Endothelial cell of umbilical vein (primary cell): Measurements from ENCODE around the gene RTP3. TPM values are rescaled to one million over a fixed set of nuclear protein-coding genes. Genes with fewer than 3 reads are reported as not detected.

Experiments
- BruUV-seq: library from RNA; stranded (reverse); fragments of 400-500 nt; replicated peaks from 2 replicates; lab custom pipeline; 2021; lab: Mats Ljungman, UMichigan
- CTCF ChIA-PET: fragments of 300-600, 350-600 bp; sonication (Branson Sonifier 250); formaldehyde crosslinking; loops from one replicate; lab custom pipeline; 2021; ENCODE audit warnings: antibody characterized with exemption, inconsistent platforms; lab: Charles Lee
- POLR2A ChIA-PET: fragments of 300-600, 350-600 bp; sonication (Branson Sonifier 250); formaldehyde crosslinking; loops from one replicate; lab custom pipeline; 2021; ENCODE audit warnings: antibody characterized with exemption, inconsistent platforms; lab: Charles Lee
- DNase-seq: peaks from one replicate; pipeline ENCODE4 v3.0.0-alpha.2; 2011; ENCODE audit warnings: low read depth, low spot score
- FAIRE-seq: peaks from 2 replicates; lab custom pipeline; 2011; peaks lifted over from hg19 to GRCh38; lab: Jason Lieb, UNC
- H2AFZ ChIP-seq: 2 replicates; pipeline ENCODE4 v1.6.0; 2012; ENCODE audit warnings: low read depth, low read length, control low read depth, inconsistent platforms
- H3K27ac ChIP-seq: 2 replicates; pipeline ENCODE4 v1.5.1; 2011; ENCODE audit warnings: low read depth, mild to moderate bottlenecking, control low read depth, low read length, moderate library complexity; ENCODE audit not compliant: insufficient read depth
- H3K27me3 ChIP-seq, 2 experiments: 2 replicates each; pipeline versions ENCODE4 v1.6.0 to v1.6.1; 2011; ENCODE audit warnings: low read length in 2 of 2, mixed read lengths in 1 of 2; ENCODE audit not compliant: control insufficient read depth in 2 of 2, insufficient read depth in 2 of 2
- H3K36me3 ChIP-seq, 2 experiments: 2 replicates in 1 of 2; 3 replicates in 1 of 2; pipeline ENCODE4 v1.5.1; 2011; ENCODE audit warnings: low read length in 2 of 2, mild to moderate bottlenecking in 1 of 2, moderate library complexity in 1 of 2; ENCODE audit not compliant: control insufficient read depth in 2 of 2, insufficient read depth in 2 of 2; ENCODE audit errors: extremely low read depth in 1 of 2
- H3K4me1 ChIP-seq: 3 replicates; pipeline ENCODE4 v1.5.1; 2011; ENCODE audit warnings: mild to moderate bottlenecking, low read length; ENCODE audit not compliant: control insufficient read depth, insufficient read depth; ENCODE audit errors: extremely low read depth
- H3K4me2 ChIP-seq: 2 replicates; pipeline ENCODE4 v1.6.1; 2011; ENCODE audit warnings: low read length, control low read depth, mixed read lengths; ENCODE audit not compliant: insufficient read depth
- H3K4me3 ChIP-seq, 3 experiments: fragments of 200-600 bp in 1 of 3; sonication (generic), shearing (Covaris generic) in 1 of 3; replicated peaks in 1 of 3; 2 replicates each; pipeline ENCODE4 v1.5.1; 2011 to 2016; ENCODE audit warnings: control low read depth in 3 of 3, low read length in 3 of 3, mild to moderate bottlenecking in 2 of 3, inconsistent platforms in 1 of 3, low read depth in 1 of 3, moderate library complexity in 1 of 3; ENCODE audit not compliant: insufficient read depth in 1 of 3
- H3K79me2 ChIP-seq: 2 replicates; pipeline ENCODE4 v1.6.0; 2012; ENCODE audit warnings: low read length, inconsistent platforms; ENCODE audit not compliant: control insufficient read depth, insufficient read depth
- H3K9ac ChIP-seq: replicated peaks from 2 replicates; pipeline ENCODE3; 2011; ENCODE audit warnings: low read length, control low read depth; ENCODE audit not compliant: insufficient read depth; ENCODE audit errors: extremely low read depth
- H3K9me1 ChIP-seq: replicated peaks from 3 replicates; pipeline ENCODE4 v1.6.0; 2011; ENCODE audit warnings: mild to moderate bottlenecking, low read length; ENCODE audit not compliant: control insufficient read depth, insufficient read depth; ENCODE audit errors: extremely low read depth
- H3K9me3 ChIP-seq: replicated peaks from 2 replicates; pipeline ENCODE4 v1.5.1; 2012; ENCODE audit warnings: low read length, inconsistent platforms; ENCODE audit not compliant: control insufficient read depth, insufficient read depth
- H4K20me1 ChIP-seq: replicated peaks from 2 replicates; pipeline ENCODE3; 2011; ENCODE audit warnings: mild to moderate bottlenecking, low read length; ENCODE audit not compliant: control insufficient read depth, insufficient read depth; ENCODE audit errors: extremely low read depth
- CTCF ChIP-seq, 2 donors: IDR thresholded peaks; 1 replicate in 1 of 2; 2 replicates in 1 of 2; pipeline ENCODE4 v1.5.1; 2011; ENCODE audit warnings: low read length in 2 of 2, mild to moderate bottlenecking in 2 of 2, moderate library complexity in 2 of 2, control low read depth in 1 of 2, inconsistent platforms in 1 of 2, low read depth in 1 of 2; ENCODE audit not compliant: insufficient read depth in 1 of 2; ENCODE audit errors: extremely low read depth in 1 of 2
- EZH2 ChIP-seq: IDR thresholded peaks from 2 replicates; pipeline ENCODE4 v1.6.1; 2012; ENCODE audit warnings: borderline replicate concordance, low read depth, mild to moderate bottlenecking, moderate library complexity, low read length, inconsistent platforms; ENCODE audit not compliant: severe bottlenecking
- FOS ChIP-seq: IDR thresholded peaks from 2 replicates; pipeline ENCODE4 v1.6.1; 2011; ENCODE audit warnings: mild to moderate bottlenecking, low read length, moderate library complexity, borderline replicate concordance; ENCODE audit not compliant: insufficient read depth
- GATA2 ChIP-seq: IDR thresholded peaks from 2 replicates; pipeline ENCODE4 v1.7.0; 2011; ENCODE audit warnings: low read depth, mild to moderate bottlenecking, moderate library complexity, mixed read lengths, low read length; ENCODE audit not compliant: insufficient read length, insufficient read depth
- JUN ChIP-seq: IDR thresholded peaks from 2 replicates; pipeline ENCODE4 v1.6.1; 2011; ENCODE audit warnings: borderline replicate concordance, low read depth; ENCODE audit not compliant: insufficient read length, insufficient read depth
- MAX ChIP-seq: IDR thresholded peaks from 2 replicates; pipeline ENCODE4 v1.6.1; 2011; ENCODE audit not compliant: insufficient read depth, insufficient read length
- MYC ChIP-seq: IDR thresholded peaks from one replicate; pipeline ENCODE4 v1.6.1; 2011; ENCODE audit warnings: mild to moderate bottlenecking, low read depth, low read length
- POLR2A ChIP-seq: IDR thresholded peaks from 2 replicates; pipeline ENCODE4 v1.6.1; 2012; ENCODE audit warnings: low read depth, mild to moderate bottlenecking, control low read depth, low read length
- POLR2AphosphoS5 ChIP-seq: IDR thresholded peaks from 2 replicates; pipeline ENCODE4 v1.6.1; 2012; ENCODE audit warnings: low read depth, mild to moderate bottlenecking, control low read depth, low read length, moderate library complexity; ENCODE audit not compliant: insufficient read depth
- dilution Hi-C: fragments of 300-500 bp; cut with MboI; formaldehyde crosslinking; loops from one replicate; pipeline ENCODE4 v1.15.0; 2019; ENCODE audit warnings: low sequenced_read_pairs; ENCODE audit not compliant: extremely low pct_ligation_motif_present
- intact Hi-C: fragments of 100-400 bp; cut with micrococcal nuclease; formaldehyde crosslinking; loops from one replicate; pipeline ENCODE4 v1.10.0; 2022
- polyA plus RNA-seq, 4 experiments: library from polyadenylated mRNA; depleted of rRNA in 3 of 4; stranded (reverse) in 3 of 4; unstranded in 1 of 4; fragments of >200 nt; gene quantifications; 2 replicates each; pipeline versions ENCODE4 v1.2.1 to v1.2.3, GENCODE V29; 2011 to 2012; ENCODE audit warnings: missing spikeins in 1 of 4
- total RNA-seq: library from RNA; stranded (reverse); gene quantifications from 2 replicates; pipeline ENCODE4 v1.2.3, GENCODE V29; 2021

RTP3 gene
- total and polyA plus RNA-seq, 2 donors (not counting 3 experiments of a cell fraction or from before 2014, with no cell fraction given), result 0.06 TPM; not detected in 1

- no peaks in the 10 kb centered on the region for H3K9me1 ChIP-seq
- H3K9me3 ChIP-seq, result no peaks in the 10 kb centered on the region
- H3K27me3 ChIP-seq, result peaks cover 5 to 6% of the 10 kb centered on the region in 2 experiments
- no peak overlapping the region for H3K27ac ChIP-seq
- POLR2A ChIA-PET, result no interaction called here
- no peak overlapping the region for H3K4me3 ChIP-seq
- no peak for DNase-seq
- no peaks in the 10 kb centered on the region for H3K36me3 ChIP-seq
- H4K20me1 ChIP-seq, result no peaks in the 10 kb centered on the region
- no peak for TF ChIP-seq JUN
- TF ChIP-seq POLR2A, result no peak
- TF ChIP-seq MAX, result no peak
- TF ChIP-seq CTCF (IDR thresholded peaks at IDR 0.05; ENCODE audit: extremely low read depth in 1 of 2, insufficient read depth in 1 of 2, low read depth in 1 of 2, low read length in 2 of 2), result no peak
- no peak for TF ChIP-seq FOS
- no peak for TF ChIP-seq MYC
- TF ChIP-seq GATA2, result no peak
- TF ChIP-seq POLR2AphosphoS5, result no peak
- no peak for TF ChIP-seq EZH2
- dilution Hi-C loops, result no loop called here
- H2AFZ ChIP-seq, result no peak overlapping the region
- no peak for FAIRE-seq
- no peaks in the 10 kb centered on the region for H3K79me2 ChIP-seq
- H3K9ac ChIP-seq, result no peak overlapping the region
- intact Hi-C loops, result no loop called here
- BruUV-seq, result no TSS peak
- H3K4me2 ChIP-seq, result no peak overlapping the region
- H3K4me1 ChIP-seq, result no peaks in the 10 kb centered on the region
- CTCF ChIA-PET, result interaction anchor here (1.6 kb wide), 1 partner anchor 194 kb away, joined by 3 read pairs; no protein-coding TSS in a partner anchor
Measured at GRCh38 chr3:46470831-46471230, 26.9 kb upstream of the RTP3 start.
